MM.1S (cell line): ENCODE data around the gene GLE1.

Source experiments
- DNase-seq: peaks from one replicate; pipeline ENCODE4 v3.0.0-alpha.2; 2015
- H2AFZ ChIP-seq: fragments of 300-600 bp; sonication (generic); 2 replicates; pipeline ENCODE4 v1.6.0; 2016; ENCODE audit warnings: antibody characterized with exemption, low read length
- H3F3A ChIP-seq: fragments of 300-600 bp; sonication (generic); 2 replicates; pipeline ENCODE4 v1.6.1; 2016; ENCODE audit warnings: mild to moderate bottlenecking, antibody characterized with exemption, low read length, moderate library complexity, mixed read lengths; ENCODE audit not compliant: insufficient read depth
- H3K27ac ChIP-seq: fragments of 300-600 bp; sonication (generic); 2 replicates; pipeline ENCODE4 v1.5.1; 2016; ENCODE audit warnings: mild to moderate bottlenecking, low read length
- H3K27me3 ChIP-seq: fragments of 300-600 bp; sonication (generic); replicated peaks from 2 replicates; pipeline ENCODE4 v1.6.0; 2016; ENCODE audit warnings: low read length; ENCODE audit not compliant: insufficient read depth
- H3K36me3 ChIP-seq: fragments of 300-600 bp; sonication (generic); replicated peaks from 2 replicates; pipeline ENCODE4 v1.6.1; 2016; ENCODE audit warnings: mild to moderate bottlenecking, low read length, mixed read lengths; ENCODE audit not compliant: insufficient read depth
- H3K4me1 ChIP-seq: fragments of 300-600 bp; sonication (generic); 2 replicates; pipeline ENCODE4 v1.6.1; 2016; ENCODE audit warnings: low read length, mixed read lengths
- H3K4me2 ChIP-seq: fragments of 300-600 bp; sonication (generic); 2 replicates; pipeline ENCODE4 v1.6.0; 2016; ENCODE audit warnings: low read depth, low read length
- H3K4me3 ChIP-seq: fragments of 300-600 bp; sonication (generic); 2 replicates; pipeline ENCODE4 v1.5.1; 2016; ENCODE audit warnings: low read length, mixed read lengths
- H3K79me2 ChIP-seq: fragments of 300-600 bp; sonication (generic); 2 replicates; pipeline ENCODE4 v1.6.1; 2016; ENCODE audit warnings: mixed run types, low read length, mixed read lengths
- H3K9ac ChIP-seq: fragments of 300-600 bp; sonication (generic); 2 replicates; pipeline ENCODE4 v1.6.1; 2016; ENCODE audit warnings: low read length, mixed read lengths
- H3K9me2 ChIP-seq: fragments of 300-600 bp; sonication (generic); replicated peaks from 2 replicates; pipeline ENCODE4 v1.6.1; 2016; ENCODE audit warnings: mild to moderate bottlenecking, low read length, mixed read lengths; ENCODE audit not compliant: insufficient read depth
- H3K9me3 ChIP-seq: fragments of 300-600 bp; sonication (generic); replicated peaks from 2 replicates; pipeline ENCODE4 v1.6.1; 2016; ENCODE audit warnings: mild to moderate bottlenecking, low read length, mixed read lengths; ENCODE audit not compliant: insufficient read depth
- H4K20me1 ChIP-seq: fragments of 300-600 bp; sonication (generic); 2 replicates; pipeline ENCODE4 v1.6.1; 2016; ENCODE audit warnings: mild to moderate bottlenecking, low read length, moderate library complexity, mixed read lengths; ENCODE audit not compliant: insufficient read depth
- CTCF ChIP-seq: fragments of 300-600 bp; sonication (generic); IDR thresholded peaks from 2 replicates; pipeline ENCODE4 v1.5.1; 2016; ENCODE audit warnings: antibody characterized with exemption, low read length, mixed read lengths
- EZH2 ChIP-seq: fragments of 300-600 bp; sonication (generic); optimal IDR thresholded peaks from 2 replicates; pipeline ENCODE3; 2017; ENCODE audit warnings: low read depth, mild to moderate bottlenecking, antibody characterized with exemption, low read length, mixed read lengths
- EZH2phosphoT487 ChIP-seq: fragments of 300-600 bp; sonication (generic); IDR thresholded peaks from 2 replicates; pipeline ENCODE4 v1.6.1; 2018; ENCODE audit warnings: antibody characterized with exemption, low read length

Gene GLE1

DNA sequence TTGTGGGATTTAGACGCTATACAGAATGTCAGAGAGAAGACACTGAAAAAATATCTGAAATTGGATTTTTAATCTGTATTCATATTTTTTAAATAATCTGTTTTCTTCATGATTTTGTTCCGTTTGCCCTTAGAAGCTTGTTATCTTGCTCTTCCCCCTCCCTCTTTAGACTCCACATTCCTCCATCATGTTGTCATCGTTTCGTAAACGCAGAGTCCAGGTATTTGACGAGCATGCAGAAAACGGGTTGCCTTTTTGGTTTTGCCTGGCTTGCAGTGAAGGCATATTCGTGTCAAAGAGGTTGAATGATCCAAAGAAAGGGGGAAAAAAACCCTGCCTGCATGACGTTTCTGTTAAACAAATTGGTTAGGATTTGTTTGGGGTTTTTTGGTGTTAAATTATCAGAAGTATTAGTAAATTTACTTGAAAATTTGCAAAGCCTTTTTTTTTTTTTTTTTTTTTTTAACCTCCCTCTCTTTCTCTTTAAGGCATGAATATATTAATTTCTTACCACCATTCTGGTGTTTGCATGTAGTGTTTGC lies 50.7 kb downstream of the GLE1 start:
- Histone ChIP-seq H3K9me2 (no peaks in the 10 kb centered on the region), H3K4me3 (no peak overlapping the region), H2AFZ (no peak overlapping the region), H3F3A (peaks cover 29% of the 10 kb centered on the region), H3K9ac (no peak overlapping the region), H3K4me1 (peaks cover 41% of the 10 kb centered on the region), H3K79me2 (peaks cover 65% of the 10 kb centered on the region), H3K27ac (no peak overlapping the region), H3K27me3 (no peaks in the 10 kb centered on the region), H3K36me3 (no peaks in the 10 kb centered on the region), H4K20me1 (no peaks in the 10 kb centered on the region), H3K9me3 (no peaks in the 10 kb centered on the region), H3K4me2 (no peak overlapping the region)
- TF ChIP-seq EZH2 (no peak), EZH2phosphoT487 (no peak), CTCF (no peak)
- no peak for DNase-seq

DNA sequence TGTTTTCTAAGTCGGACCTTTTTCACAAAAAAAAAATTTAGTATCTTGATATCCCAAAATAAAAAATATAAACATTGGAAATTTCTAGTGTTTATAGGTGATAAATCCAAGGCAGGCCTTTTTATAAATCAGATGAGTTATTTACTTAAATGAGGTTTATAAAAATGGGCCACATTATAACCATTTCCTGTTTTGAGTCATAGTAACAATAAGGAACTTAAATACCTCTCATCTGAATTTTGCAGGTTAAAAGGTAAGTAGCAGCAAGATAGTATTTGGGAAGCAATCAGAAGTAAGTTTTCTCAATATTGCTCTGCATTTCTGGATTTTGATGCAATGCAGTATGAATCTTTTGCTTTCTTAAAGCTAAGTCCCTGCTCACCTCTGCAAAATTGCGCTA lies 51.8 kb downstream of the GLE1 start:
- no peak overlapping the region for H3K27ac ChIP-seq
- H3K9me3 ChIP-seq: no peaks in the 10 kb centered on the region
- H4K20me1 ChIP-seq: no peaks in the 10 kb centered on the region
- no peak overlapping the region for H3K9ac ChIP-seq
- H3K36me3 ChIP-seq: no peaks in the 10 kb centered on the region
- H3K27me3 ChIP-seq: no peaks in the 10 kb centered on the region
- peaks cover 24% of the 10 kb centered on the region for H3F3A ChIP-seq
- DNase-seq: no peak
- H3K4me1 ChIP-seq: peaks cover 38% of the 10 kb centered on the region
- no peak overlapping the region for H2AFZ ChIP-seq
- H3K4me2 ChIP-seq: no peak overlapping the region
- TF ChIP-seq EZH2phosphoT487: no peak
- no peak for TF ChIP-seq EZH2
- TF ChIP-seq CTCF: no peak
- peaks cover 75% of the 10 kb centered on the region for H3K79me2 ChIP-seq
- H3K9me2 ChIP-seq: no peaks in the 10 kb centered on the region
- no peak overlapping the region for H3K4me3 ChIP-seq

DNA sequence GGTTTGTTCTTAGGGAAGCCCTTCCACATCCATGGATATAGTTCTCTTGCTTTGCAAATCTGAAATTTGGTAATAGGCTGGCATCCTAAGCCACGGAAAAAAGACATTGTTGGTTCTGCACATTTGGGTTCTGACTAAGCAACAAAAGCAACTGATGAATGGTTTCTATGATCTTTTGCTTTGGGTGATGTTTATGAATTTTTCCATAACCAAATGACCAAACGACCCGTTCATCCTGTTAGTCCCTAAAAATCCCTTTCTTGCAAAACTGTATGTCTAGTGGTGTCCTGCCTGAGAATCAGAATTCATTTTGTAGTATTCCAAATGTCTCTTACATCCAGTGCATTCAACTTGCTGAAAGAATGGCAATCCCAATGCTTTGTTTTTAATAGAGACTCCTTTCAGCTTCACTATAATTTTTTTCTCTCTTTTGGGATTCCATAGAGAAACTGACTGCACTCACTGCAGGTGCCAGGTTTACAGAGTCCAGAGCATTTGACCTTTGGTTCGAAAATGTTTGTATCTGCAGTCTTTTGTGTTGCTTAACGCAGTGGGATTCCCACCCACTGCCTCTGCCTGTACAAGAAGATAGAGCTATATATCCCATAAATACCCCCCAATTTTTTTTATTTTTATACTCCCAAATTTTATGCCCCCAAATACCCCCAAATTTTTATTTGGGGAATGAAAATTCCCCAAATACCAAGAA lies 52.6 kb downstream of the GLE1 start:
- no peak overlapping the region for H3K9ac ChIP-seq
- H3F3A ChIP-seq: peaks cover 17% of the 10 kb centered on the region
- no peak overlapping the region for H2AFZ ChIP-seq
- no peak for DNase-seq
- H3K4me3 ChIP-seq: no peak overlapping the region
- H3K4me2 ChIP-seq: no peak overlapping the region
- peaks cover 80% of the 10 kb centered on the region for H3K79me2 ChIP-seq
- no peaks in the 10 kb centered on the region for H4K20me1 ChIP-seq
- no peak overlapping the region for H3K27ac ChIP-seq
- H3K9me3 ChIP-seq: no peaks in the 10 kb centered on the region
- no peaks in the 10 kb centered on the region for H3K9me2 ChIP-seq
- no peaks in the 10 kb centered on the region for H3K36me3 ChIP-seq
- no peaks in the 10 kb centered on the region for H3K27me3 ChIP-seq
- no peak for TF ChIP-seq EZH2
- TF ChIP-seq EZH2phosphoT487: no peak
- no peak for TF ChIP-seq CTCF
- peaks cover 33% of the 10 kb centered on the region for H3K4me1 ChIP-seq
